SK-N-SH (cell line): ENCODE data around the gene UBR2. TPM values are rescaled to one million over a fixed set of nuclear protein-coding genes. Genes with fewer than 3 reads are reported as not detected.
"Not testable (repeated sequence)": the region's sequence is repeated elsewhere in the genome, so short reads cannot be mapped to it uniquely, and the experiment has no call there.

ENCODE experiments used
- CTCF ChIA-PET: fragments of 300-600, 350-600 bp; formaldehyde crosslinking; extraction: SDS; loops from one replicate; lab custom pipeline; 2021; lab: Yijun Ruan, JAX
- POLR2A ChIA-PET: fragments of 350-600 bp; sonication (Branson Sonifier 250); formaldehyde crosslinking; extraction: SDS; loops from one replicate; lab custom pipeline; 2020; ENCODE audit warnings: antibody characterized with exemption, inconsistent platforms; lab: Yijun Ruan, JAX
- DNase-seq: peaks from one replicate; pipeline ENCODE4 v3.0.0; 2012
- H2AFZ ChIP-seq: fragments of 200-600 bp; sonication (generic); 2 replicates; pipeline ENCODE4 v1.8.1; 2016; ENCODE audit warnings: antibody characterized with exemption, mild to moderate bottlenecking, low read depth
- H3F3A ChIP-seq: fragments of 200-600 bp; sonication (generic); replicated peaks from 2 replicates; pipeline ENCODE3; 2016; ENCODE audit warnings: antibody characterized with exemption, mild to moderate bottlenecking; ENCODE audit not compliant: insufficient read depth
- H3K27ac ChIP-seq, 2 experiments: fragments of 200-500 bp in 1 of 2; fragments of 200-600 bp in 1 of 2; sonication (Bioruptor generic) in 1 of 2; sonication (generic), shearing (Covaris generic) in 1 of 2; 2 replicates each; pipeline versions ENCODE4 v1.5.1 to v1.6.1; 2014 to 2016; ENCODE audit warnings: low read depth in 2 of 2, inconsistent platforms in 1 of 2, low read length in 1 of 2, mild to moderate bottlenecking in 1 of 2, mixed read lengths in 1 of 2
- H3K27me3 ChIP-seq: fragments of 200-600 bp; sonication (generic), shearing (Covaris generic); 2 replicates; pipeline ENCODE4 v1.6.1; 2016; ENCODE audit warnings: mixed run types; ENCODE audit not compliant: insufficient read depth
- H3K36me3 ChIP-seq, 2 experiments: fragments of 200-500 bp in 1 of 2; fragments of 200-600 bp in 1 of 2; sonication (Bioruptor generic) in 1 of 2; sonication (generic) in 1 of 2; replicated peaks in 1 of 2; 2 replicates each; pipeline versions ENCODE3 to v1.5.1; 2014 to 2016; ENCODE audit warnings: low read length in 1 of 2, mild to moderate bottlenecking in 1 of 2; ENCODE audit not compliant: insufficient read depth in 2 of 2, control insufficient read depth in 1 of 2
- H3K4me1 ChIP-seq, 2 experiments: fragments of 200-500 bp in 1 of 2; fragments of 200-600 bp in 1 of 2; sonication (Bioruptor generic) in 1 of 2; sonication (generic), shearing (Covaris generic) in 1 of 2; 2 replicates each; pipeline versions ENCODE4 v1.5.1 to v1.6.1; 2014 to 2016; ENCODE audit warnings: low read depth in 1 of 2, low read length in 1 of 2, mixed run types in 1 of 2; ENCODE audit not compliant: insufficient read depth in 2 of 2, control insufficient read depth in 1 of 2
- H3K4me2 ChIP-seq: fragments of 200-600 bp; sonication (generic), shearing (Covaris generic); 2 replicates; pipeline ENCODE4 v1.6.1; 2017; ENCODE audit warnings: mixed run types
- H3K4me3 ChIP-seq, 2 experiments: fragments of 200-500 bp in 1 of 2; fragments of 200-600 bp in 1 of 2; sonication (Bioruptor generic) in 1 of 2; sonication (generic), shearing (Covaris generic) in 1 of 2; 2 replicates each; pipeline versions ENCODE4 v1.5.1 to v1.8.1; 2014 to 2016; ENCODE audit warnings: low read depth in 2 of 2, inconsistent platforms in 1 of 2, low read length in 1 of 2, mild to moderate bottlenecking in 1 of 2, mixed read lengths in 1 of 2, moderate library complexity in 1 of 2
- H3K79me2 ChIP-seq: fragments of 200-600 bp; sonication (generic); 2 replicates; pipeline ENCODE4 v1.8.1; 2017; ENCODE audit warnings: mild to moderate bottlenecking; ENCODE audit not compliant: insufficient read depth
- H3K9ac ChIP-seq: fragments of 200-600 bp; sonication (generic); 2 replicates; pipeline ENCODE4 v1.6.1; 2017; ENCODE audit warnings: mixed run types
- H3K9me2 ChIP-seq: fragments of 200-600 bp; sonication (generic); 2 replicates; pipeline ENCODE4 v1.6.1; 2017; ENCODE audit warnings: mixed run types
- H3K9me3 ChIP-seq: fragments of 200-600 bp; sonication (generic); 2 replicates; pipeline ENCODE4 v1.6.1; 2017; ENCODE audit warnings: mixed run types, mild to moderate bottlenecking, moderate library complexity
- H4K20me1 ChIP-seq: fragments of 200-600 bp; sonication (generic); 2 replicates; pipeline ENCODE4 v1.6.1; 2017; ENCODE audit warnings: mild to moderate bottlenecking, mixed run types; ENCODE audit not compliant: insufficient read depth
- CHD2 ChIP-seq: fragments of 150-350 bp; IDR thresholded peaks from 2 replicates; pipeline ENCODE4 v1.6.1; 2018; ENCODE audit warnings: low read length; ENCODE audit not compliant: partially characterized antibody
- CTCF ChIP-seq: fragments of 200-600 bp; sonication (generic); IDR thresholded peaks from 2 replicates; pipeline ENCODE4 v1.6.1; 2017; ENCODE audit warnings: antibody characterized with exemption, mild to moderate bottlenecking, moderate library complexity
- FOSL2 ChIP-seq: IDR thresholded peaks from 2 replicates; pipeline ENCODE4 v1.4.0; 2012; ENCODE audit warnings: low read depth, mild to moderate bottlenecking, moderate library complexity, borderline replicate concordance
- FOXJ3 ChIP-seq: sonication (generic); formaldehyde crosslinking; IDR thresholded peaks from 2 replicates; pipeline ENCODE4 v1.5.1; 2020; ENCODE audit warnings: mild to moderate bottlenecking, missing genetic modification reagents
- GATA2 ChIP-seq: sonication (generic); formaldehyde crosslinking; IDR thresholded peaks from 2 replicates; pipeline ENCODE4 v1.5.0; 2020; ENCODE audit warnings: mild to moderate bottlenecking, missing genetic modification reagents
- NFIC ChIP-seq: IDR thresholded peaks from 2 replicates; pipeline ENCODE4 v1.4.0; 2012; ENCODE audit warnings: borderline replicate concordance
- NRF1 ChIP-seq: IDR thresholded peaks from 2 replicates; pipeline ENCODE4 v1.6.1; 2012; ENCODE audit warnings: low read depth, mild to moderate bottlenecking, low read length
- PBX3 ChIP-seq: IDR thresholded peaks from 2 replicates; pipeline ENCODE4; 2012
- RAD21 ChIP-seq: IDR thresholded peaks from 2 replicates; pipeline ENCODE4 v1.6.1; 2012; ENCODE audit warnings: mild to moderate bottlenecking, low read length
- REST ChIP-seq: IDR thresholded peaks from 2 replicates; pipeline ENCODE4 v1.6.1; 2012; ENCODE audit warnings: mild to moderate bottlenecking, low read depth, low read length, moderate library complexity
- TCF12 ChIP-seq: IDR thresholded peaks from 2 replicates; pipeline ENCODE4 v1.4.0; 2012
- TEAD4 ChIP-seq: IDR thresholded peaks from 2 replicates; pipeline ENCODE4 v1.4.0; 2012; ENCODE audit warnings: mild to moderate bottlenecking, borderline replicate concordance; ENCODE audit not compliant: insufficient read depth
- USF2 ChIP-seq: fragments of 150-350 bp; IDR thresholded peaks from 2 replicates; pipeline ENCODE4 v1.6.1; 2017; ENCODE audit warnings: antibody characterized with exemption, low read length, low read depth, borderline replicate concordance
- ZBTB33 ChIP-seq: IDR thresholded peaks from 2 replicates; pipeline ENCODE4 v1.4.0; 2012; ENCODE audit warnings: low read depth, borderline replicate concordance
- WGBS: methylation state at CpG from one replicate; pipeline ENCODE4 v1.1.6; 2017; ENCODE audit warnings: low lambda C conversion rate; 5-methylcytosine and 5-hydroxymethylcytosine counted together
- polyA plus RNA-seq, 3 experiments: library from polyadenylated mRNA; depleted of rRNA; stranded (reverse); fragments of >200 nt; gene quantifications; 2 replicates each; pipeline ENCODE4 v1.2.3, GENCODE V29; 2012

Gene UBR2
- polyA plus RNA-seq, 1 of the 3 experiments (the other 2 are of a cell fraction), result 5.2 TPM

- Histone ChIP-seq H2AFZ (no peak overlapping the region), H3F3A (no peaks in the 10 kb centered on the region), H4K20me1 (no peaks in the 10 kb centered on the region), H3K9ac (no peak overlapping the region), H3K4me1 (no peaks in the 10 kb centered on the region), H3K36me3 (no peaks in the 10 kb centered on the region), H3K4me3 (no peak overlapping the region), H3K9me3 (no peaks in the 10 kb centered on the region), H3K9me2 (no peaks in the 10 kb centered on the region), H3K27me3 (no peaks in the 10 kb centered on the region), H3K27ac (peak overlapping the region in 1 of 2 experiments; percentile 43; a peak in 2 of 4 replicates), H3K4me2 (peak overlapping the region; percentile 45; the same call in 1 of the 2 replicates), H3K79me2 (no peaks in the 10 kb centered on the region)
- no peak for DNase-seq
- WGBS, result 11% methylated on average over 1 of the region's 2 CpGs
- ChIA-PET POLR2A (no interaction called here), CTCF (interaction anchor here (1.1 to 4.6 kb wide), 2 partner anchors 24 to 29 kb away, joined by 3 to 17 read pairs; no protein-coding TSS in a partner anchor)
- TF ChIP-seq CHD2 (no peak), USF2 (no peak), CTCF (no peak), RAD21 (no peak), ZBTB33 (no peak), TCF12 (no peak), FOSL2 (peak; percentile 43), REST (0 out of 2 replicates have a peak, but pooled peaks have one; percentile 30), NFIC (no peak; the same call in 1 of the 2 replicates), TEAD4 (no peak), FOXJ3 (CRISPR knock-in tag) (no peak), PBX3 (no peak), NRF1 (no peak), GATA2 (CRISPR knock-in tag) (no peak)
These were observed 138.4 kb downstream of the UBR2 start for GRCh38 chr6:42702200-42702599.

GRCh38 chr6:42702786-42703185 is 139.0 kb downstream of the UBR2 start:
- CTCF ChIA-PET, result interaction anchor here (1.1 to 4.6 kb wide), 2 partner anchors 24 to 29 kb away, joined by 3 to 17 read pairs; no protein-coding TSS in a partner anchor
- H3K9me3 ChIP-seq, POLR2A ChIA-PET, H3K27me3 ChIP-seq, H3F3A ChIP-seq, DNase-seq, H3K4me1 ChIP-seq, H2AFZ ChIP-seq, H3K27ac ChIP-seq, H3K9ac ChIP-seq, H4K20me1 ChIP-seq, H3K36me3 ChIP-seq, H3K4me2 ChIP-seq, H3K79me2 ChIP-seq, H3K9me2 ChIP-seq, H3K4me3 ChIP-seq: not testable (repeated sequence)
- 97% methylated on average over 2 of the region's 3 CpGs for WGBS
